Limb (tissue), 2 donors: Measurements from ENCODE around the gene KCNK2.
A peak's percentile ranks its signal among the peaks of the same experiment; 100 is the strongest.

Source experiments
- DNase-seq, 2 donors: peaks; one replicate each; pipeline ENCODE4 v3.0.0-alpha.2; 2016; ENCODE audit errors: extremely low spot score in 2 of 2

Gene KCNK2

DNA sequence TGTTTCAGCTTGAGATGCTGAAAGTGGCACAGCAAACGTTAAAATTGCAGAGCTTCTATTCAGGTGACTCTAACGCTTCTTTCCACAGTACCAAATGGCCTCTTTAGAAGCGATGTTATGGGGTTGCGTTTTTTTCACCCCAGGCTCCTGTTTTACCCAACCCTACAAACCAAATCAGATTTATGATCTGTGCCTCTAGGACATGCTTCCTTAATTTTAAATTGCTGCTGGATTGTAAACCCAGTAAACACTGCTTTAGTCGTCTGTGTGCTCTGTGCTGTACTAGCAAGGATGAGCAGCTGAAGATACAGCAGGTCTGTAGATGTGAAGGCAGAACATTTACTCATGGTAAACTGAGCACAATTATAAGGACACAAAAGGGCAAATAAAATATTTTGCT is 13.0 kb downstream of the KCNK2 start:
- no peak for DNase-seq

DNA sequence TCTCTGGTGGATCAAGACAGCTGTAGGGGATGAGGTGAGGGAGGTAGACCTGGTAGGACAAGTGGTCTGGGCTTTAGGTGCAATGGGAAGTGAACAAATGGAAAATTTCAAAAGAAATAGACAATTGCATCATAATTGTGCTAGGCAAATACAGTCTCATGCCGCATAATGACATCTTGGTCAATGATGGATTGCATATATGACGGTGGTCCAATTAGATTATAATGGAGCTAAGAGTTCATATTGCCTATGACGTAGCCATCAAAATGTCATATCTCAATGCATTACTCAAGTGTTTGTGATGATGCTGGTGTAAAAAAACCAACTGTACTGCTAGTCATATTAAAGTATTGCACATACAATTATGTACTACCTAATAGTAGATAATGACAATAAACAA is 19.0 kb downstream of the KCNK2 start:
- DNase-seq = no peak

- no peak for DNase-seq
Measured at GRCh38 chr1:215104283-215104682, 21.7 kb downstream of the KCNK2 start.

DNA sequence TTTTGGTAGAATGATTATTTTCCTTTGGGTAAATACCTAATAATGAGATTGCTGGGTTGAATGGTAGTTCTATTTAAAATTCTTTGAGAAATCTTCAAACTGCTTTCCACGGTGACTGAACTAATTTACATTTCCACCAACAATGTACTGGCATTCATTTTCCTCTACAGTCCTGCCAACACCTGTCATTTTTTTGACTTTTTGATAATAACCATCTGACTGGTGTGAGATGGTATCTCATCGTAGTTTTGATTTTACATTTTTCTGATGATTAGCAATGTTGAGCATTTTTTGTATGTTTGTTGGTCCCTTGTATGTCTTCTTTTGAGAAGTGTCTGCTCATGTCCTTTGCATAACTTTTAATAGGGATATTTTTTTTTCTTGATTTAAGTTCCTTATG is 23.5 kb downstream of the KCNK2 start:
- no peak for DNase-seq

GRCh38 chr1:215109171-215109570 is 26.6 kb downstream of the KCNK2 start:
- no peak for DNase-seq

DNA sequence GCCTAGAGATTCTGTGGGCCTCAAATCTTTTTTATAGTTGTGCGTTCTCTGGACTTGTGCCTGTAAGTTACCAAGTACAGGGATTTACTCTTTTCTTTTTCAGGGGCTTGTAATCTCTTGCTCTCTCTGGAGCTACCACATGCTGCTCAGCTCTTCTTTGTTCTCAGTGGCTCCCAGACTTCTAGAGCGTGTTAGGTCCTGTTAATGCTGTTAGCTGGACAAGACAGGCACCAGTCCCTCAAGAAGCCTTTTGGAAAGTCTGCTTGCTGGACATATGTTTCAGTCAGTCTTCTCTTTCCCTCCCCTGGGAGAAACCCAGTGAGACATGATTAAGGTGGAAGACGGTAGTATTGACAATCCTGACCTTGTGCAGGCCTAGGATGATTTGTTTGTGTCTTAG is 29.4 kb downstream of the KCNK2 start:
- DNase-seq = no peak

GRCh38 chr1:215113776-215114153 is 31.2 kb downstream of the KCNK2 start:
- DNase-seq = no peak

DNA sequence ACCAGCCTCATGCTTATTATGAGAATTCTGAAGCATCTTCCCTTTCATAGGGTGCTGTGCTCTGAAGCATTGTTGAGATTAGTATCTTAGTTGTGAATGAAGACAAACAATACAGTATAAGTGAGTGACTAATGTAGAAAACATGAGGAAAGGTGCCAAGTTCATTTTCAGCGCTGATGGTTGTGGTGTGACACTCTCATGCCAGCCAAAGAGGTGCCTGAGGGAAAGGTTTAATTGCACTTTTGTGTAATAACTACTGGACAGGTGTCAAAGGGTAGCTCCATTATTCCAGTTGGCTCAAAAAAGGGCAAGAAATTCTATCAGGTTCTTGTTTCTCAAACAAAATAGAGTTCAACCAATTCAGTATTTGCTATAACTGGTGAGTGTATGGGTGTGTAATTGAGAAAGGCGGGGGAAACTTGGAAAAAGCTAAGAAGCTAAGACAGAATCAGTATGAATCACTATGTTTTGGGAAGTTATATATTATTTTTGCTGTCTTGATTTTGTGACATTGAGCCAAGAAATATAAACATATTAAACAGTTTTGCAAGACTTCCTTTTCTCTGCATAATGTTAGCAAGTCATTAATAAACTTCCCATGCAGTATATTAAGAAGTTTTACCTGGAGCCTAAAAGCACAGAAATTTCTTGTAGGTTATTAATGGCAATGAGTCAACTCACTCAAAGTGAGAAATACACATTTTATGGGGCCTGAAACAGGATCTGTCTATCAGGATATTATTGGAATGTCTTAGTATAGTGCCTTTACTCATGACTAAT is 31.8 kb downstream of the KCNK2 start:
- peak in 1 of 2 donors; percentile 13 for DNase-seq

GRCh38 chr1:215115760-215116159 is 33.2 kb downstream of the KCNK2 start:
- DNase-seq = no peak

GRCh38 chr1:215118081-215118480 is 35.5 kb downstream of the KCNK2 start:
- no peak for DNase-seq

- DNase-seq = no peak
Measured at GRCh38 chr1:215119056-215119455, 36.5 kb downstream of the KCNK2 start.

- DNase-seq = no peak
Measured at GRCh38 chr1:215119719-215120365, 37.3 kb downstream of the KCNK2 start.

GRCh38 chr1:215128504-215128903 is 46.0 kb downstream of the KCNK2 start:
- DNase-seq = no peak

GRCh38 chr1:215131291-215131690 is 48.8 kb downstream of the KCNK2 start:
- no peak for DNase-seq

DNA sequence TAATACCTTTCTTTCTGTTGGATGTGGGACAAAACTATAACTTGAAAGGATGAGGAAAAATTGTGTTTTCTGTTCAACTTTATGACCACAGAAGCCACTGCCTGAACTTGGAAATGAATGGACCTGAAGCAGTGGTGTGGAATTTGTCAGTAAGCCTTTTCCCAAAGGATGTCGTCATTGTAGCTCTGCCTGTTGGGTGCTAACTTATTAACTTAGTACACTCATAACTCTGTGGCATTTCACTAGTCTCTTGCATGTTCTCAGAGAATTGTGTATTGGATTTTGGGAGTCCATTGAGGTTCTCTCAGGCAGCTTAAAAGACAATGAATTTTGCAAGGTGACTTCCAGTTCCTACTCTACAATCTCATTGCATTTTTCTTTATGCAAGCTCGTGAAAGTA is 49.6 kb downstream of the KCNK2 start:
- DNase-seq = no peak

- DNase-seq = no peak
Measured at GRCh38 chr1:215133532-215133931, 51.0 kb downstream of the KCNK2 start.

DNA sequence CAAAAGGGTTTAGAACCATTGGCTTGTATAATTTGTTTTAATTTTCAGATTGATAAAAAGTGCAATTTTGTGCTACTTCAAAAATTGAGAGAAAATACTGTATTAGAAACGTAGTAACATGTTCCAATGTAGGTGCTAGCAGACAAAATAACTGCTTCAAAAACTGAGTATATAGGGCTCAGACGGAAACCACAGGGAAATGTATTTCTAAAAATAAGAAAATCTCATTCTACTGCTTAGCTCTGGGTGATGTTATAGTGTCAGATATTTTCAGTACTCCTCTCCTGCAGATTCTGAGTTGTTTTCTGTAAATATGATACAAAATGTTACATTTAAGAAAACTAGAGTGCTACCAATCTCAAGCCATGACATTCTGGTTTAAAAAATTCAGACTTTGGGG is 55.4 kb downstream of the KCNK2 start:
- no peak for DNase-seq

GRCh38 chr1:215140135-215140534 is 57.6 kb downstream of the KCNK2 start:
- DNase-seq = no peak

GRCh38 chr1:215141460-215141859 is 58.9 kb downstream of the KCNK2 start:
- no peak for DNase-seq

GRCh38 chr1:215143497-215143896 is 61.0 kb downstream of the KCNK2 start:
- no peak for DNase-seq

DNA sequence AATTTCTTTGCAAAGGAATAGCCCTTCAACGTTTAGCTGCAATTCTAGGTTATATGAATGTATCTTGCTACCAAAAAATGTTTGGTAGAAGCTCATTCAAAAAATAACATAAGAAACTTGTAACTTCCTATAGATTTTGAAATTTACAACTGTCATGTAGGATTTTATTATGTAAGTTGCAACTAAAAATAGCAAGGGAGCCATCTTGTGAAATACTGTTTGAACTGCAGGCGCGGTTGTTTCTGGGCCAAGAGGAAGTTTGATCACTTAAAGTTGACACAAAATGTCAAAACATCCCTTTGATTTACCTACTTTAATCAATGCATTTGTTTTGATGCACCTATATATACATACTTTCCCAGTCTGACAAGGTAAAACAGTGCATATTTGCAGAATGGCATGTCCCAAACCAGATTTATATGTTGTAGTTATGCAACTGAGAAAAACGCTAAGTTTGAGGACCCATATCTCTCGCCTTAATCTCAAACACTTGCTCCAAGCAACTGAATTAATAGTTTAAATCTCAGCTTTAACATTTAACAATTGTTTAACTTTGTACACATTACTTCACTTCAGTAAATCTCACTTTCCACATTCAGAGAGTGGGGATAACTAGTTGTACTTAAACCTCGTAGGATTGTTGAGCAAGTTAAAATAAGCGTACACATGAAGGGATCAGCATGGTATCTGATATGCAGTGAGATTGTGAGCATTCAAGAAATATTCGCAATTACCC is 63.9 kb downstream of the KCNK2 start:
- DNase-seq = peak; percentile 34 to 52

- DNase-seq = no peak
Measured at GRCh38 chr1:215147024-215147423, 64.5 kb downstream of the KCNK2 start.
